RCC 7860 (cell line): ENCODE measurements around the gene ALK.

ENCODE experiments used
- DNase-seq: peaks from one replicate; pipeline ENCODE4 v3.0.0-alpha.2; 2015; ENCODE audit warnings: low spot score
- FAIRE-seq: peaks from 2 replicates; lab custom pipeline; 2012; peaks lifted over from hg19 to GRCh38; lab: Jason Lieb, UNC

The ALK gene

DNA sequence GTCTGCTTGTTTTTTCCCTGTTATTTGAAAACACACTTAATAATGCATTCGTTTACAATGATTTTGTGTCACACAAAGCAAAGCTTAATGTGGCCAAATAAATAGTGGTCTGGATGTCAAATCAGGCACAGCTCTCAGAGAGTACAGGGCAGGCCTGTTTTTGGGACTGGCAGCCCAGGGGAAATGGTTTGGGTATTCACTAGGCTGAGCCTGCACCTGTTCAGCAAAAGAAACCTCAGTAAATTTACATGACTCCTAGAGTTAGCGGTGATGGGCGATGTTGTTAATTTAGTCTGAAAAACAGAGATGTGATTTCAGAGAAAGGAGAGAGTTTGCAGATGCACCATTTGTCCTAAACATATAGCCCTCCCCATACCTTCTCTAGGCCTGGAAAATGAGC lies 197.1 kb downstream of the ALK start:
- DNase-seq: no peak
- no peak for FAIRE-seq

DNA sequence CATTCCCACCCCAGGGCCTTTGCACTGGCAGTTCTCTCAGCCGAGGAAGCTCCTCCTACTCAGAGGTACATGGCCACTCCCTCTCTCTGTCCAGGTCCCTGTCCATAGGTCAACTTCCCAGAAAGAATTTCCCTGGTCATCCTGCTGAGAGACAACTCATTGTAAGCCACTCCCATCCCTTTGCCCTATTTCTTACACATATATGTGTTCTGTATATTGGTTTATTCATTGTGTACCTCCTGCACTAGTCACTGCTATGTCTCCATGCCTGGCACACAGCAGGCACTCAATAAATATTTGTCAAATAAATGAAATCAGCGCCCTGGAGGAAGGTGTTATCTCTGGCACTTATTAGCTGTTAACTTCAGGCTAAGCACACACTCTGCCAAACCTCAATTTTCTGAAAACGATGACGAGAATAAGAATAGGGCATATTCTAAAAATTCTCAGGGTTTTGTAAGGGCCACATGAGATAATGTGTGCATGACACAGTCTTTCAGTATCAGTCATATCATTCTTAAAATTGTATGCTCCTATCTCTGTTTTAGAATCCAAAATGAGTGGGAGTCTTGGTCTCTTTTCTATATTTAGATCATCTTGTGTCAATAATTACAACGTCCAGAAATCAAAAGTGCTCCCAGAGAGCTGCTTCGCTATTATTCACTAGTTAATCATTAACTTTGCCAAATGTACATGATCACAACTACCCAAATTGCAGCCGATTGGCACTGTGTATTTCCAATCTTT lies 198.0 kb downstream of the ALK start:
- DNase-seq: peak; percentile 46
- peak; percentile 74 for FAIRE-seq

DNA sequence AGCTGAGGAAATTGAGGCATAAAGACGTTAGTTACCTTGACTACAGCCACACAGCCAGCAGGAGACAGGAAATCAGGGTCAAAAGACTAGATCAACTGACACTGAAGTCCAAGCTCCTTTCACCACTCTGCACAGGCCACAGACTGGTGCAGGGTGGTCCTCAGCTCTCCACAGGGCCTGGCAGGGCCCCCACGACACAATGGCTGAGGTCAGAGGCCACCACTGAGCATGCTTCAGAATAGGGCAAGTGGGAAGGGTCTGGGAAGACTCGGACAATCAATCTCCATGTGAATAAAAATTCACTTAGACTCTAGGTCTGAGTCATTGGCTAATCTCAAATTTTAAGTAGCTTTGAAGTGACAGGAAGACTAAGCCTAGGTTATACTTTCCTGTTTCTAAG lies 201.7 kb downstream of the ALK start:
- no peak for DNase-seq
- no peak for FAIRE-seq

DNA sequence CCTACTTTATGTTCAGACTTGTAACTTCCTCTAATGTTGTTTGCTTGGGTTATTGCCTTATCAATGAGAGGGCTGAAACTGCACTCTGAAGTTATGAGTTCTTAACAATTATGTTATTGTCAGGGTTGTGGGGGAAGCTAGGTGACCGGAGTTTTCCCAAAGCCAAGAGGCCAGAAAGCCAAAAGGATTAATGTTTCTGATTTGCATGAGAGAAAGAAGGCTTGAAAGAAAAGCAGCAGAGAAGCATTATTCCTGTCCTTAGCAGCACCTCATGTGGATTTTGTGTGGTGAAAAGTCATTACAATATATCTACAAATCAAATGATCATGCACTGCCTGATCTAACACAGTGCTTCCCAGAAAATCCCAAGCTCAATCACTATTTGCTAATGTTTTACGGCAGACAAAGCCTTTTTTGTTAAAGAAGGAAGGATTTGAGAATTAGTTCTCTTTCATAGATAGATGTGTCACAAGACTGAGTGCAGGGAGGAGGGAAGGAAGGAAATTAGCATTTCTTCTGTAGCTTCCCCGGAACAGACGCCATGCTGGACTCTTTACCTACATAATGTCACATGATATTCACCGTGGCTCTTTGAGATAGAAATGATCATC lies 203.2 kb downstream of the ALK start:
- no peak for DNase-seq

DNA sequence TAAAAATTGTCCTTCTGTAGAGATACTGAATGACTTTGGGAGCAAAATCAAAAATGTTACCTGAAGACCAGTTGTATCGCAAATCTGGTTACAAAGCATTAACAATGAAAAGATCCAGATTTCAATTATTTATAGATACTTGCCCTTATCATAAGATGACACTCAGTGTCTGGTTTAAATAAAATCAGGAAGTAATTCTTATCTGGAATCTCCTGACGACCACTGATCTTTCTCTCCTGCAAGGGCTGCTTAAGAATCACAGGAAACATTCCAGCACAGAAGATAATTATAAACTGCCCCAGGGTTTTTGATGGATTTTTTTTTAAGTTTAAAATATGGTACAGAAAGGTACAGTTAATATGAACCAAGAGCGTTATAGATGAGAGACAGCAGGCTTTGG lies 205.7 kb downstream of the ALK start:
- DNase-seq (no peak), FAIRE-seq (no peak)

More for the DNA sequence above, 203.2 kb downstream of the ALK start:
- no peak for FAIRE-seq

DNA sequence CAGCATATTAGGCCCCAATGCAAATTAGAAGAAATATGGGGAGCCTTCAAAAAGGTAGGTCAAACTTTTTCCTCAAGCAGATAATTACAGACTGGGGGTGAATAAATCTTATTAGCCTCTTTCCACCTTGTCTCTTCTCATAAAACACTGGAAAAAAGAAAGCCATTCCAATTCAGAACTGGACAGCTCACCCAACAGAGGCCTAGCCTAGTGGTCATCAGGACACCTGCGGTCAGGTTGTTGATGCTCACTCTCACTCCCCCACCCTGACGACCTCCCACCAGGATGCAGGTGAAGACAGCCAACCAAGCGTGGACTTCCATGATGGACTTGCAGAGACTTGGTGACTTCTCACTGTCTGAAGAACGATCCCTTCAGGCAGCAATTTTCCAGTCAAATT lies 207.1 kb downstream of the ALK start:
- FAIRE-seq (no peak), DNase-seq (no peak)

DNA sequence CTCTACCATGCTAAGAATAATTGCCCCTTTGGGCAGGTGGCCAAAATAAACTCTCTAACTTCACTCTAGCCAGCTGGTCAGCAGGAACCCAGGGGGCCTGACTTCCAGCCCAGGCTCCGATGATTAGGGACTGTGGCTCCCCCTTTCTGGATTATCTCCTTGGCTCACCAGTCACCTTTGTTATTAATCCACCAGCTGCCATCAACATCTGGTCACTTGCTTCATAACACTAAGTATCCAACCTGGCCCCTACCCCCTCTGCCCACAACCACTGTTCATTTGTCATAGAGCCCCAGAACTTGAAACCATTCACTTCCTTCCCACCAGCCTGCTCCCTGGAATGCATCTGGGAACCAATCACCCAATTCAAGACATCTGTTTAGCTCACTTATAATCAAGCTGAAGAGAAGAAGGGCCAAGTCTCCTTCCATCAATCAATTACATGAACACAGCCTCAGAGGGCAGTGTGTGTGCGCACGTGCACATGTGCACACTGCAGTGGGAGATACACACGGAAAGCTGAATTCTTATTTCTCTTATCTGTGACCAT lies 215.1 kb downstream of the ALK start:
- DNase-seq (no peak), FAIRE-seq (no peak)

DNA sequence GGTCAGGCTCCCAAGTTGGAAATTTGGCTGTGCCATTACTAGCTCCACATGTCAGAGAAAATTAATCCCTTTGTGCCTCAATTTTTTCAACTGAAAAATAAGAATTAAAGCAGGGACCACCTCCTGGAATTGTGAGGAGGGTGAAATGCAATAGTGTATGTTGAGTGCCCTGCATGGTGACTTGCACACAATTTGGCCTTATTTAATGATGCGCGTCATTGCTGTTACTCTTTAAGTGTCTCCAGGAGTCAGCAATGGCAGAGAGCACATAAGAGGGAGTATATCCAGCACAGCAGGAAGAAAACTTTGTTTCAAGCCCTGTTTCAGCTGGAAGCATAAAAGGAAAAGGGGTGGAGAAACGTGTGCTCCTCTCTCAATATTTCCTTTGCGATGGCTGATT lies 215.8 kb downstream of the ALK start:
- DNase-seq (no peak), FAIRE-seq (no peak)

DNA sequence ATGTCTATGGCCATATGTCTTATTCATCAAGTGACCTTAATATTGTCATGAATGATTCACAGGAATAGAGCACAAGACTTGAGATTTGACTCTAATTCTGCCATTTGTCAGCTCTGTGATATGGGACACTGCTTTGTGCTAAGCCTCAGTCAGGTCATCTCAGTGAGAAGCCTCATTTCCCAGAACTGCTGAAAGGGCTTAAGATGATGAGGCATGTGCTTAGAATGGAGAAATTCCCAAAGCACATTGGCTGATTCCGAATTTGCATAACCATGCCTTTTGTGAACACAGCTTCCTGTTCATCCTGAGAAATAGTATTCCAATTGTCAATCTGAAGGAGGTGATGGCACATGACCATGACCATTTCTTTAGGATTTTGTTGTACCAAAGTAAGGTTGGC lies 218.1 kb downstream of the ALK start:
- DNase-seq (no peak), FAIRE-seq (no peak)

DNA sequence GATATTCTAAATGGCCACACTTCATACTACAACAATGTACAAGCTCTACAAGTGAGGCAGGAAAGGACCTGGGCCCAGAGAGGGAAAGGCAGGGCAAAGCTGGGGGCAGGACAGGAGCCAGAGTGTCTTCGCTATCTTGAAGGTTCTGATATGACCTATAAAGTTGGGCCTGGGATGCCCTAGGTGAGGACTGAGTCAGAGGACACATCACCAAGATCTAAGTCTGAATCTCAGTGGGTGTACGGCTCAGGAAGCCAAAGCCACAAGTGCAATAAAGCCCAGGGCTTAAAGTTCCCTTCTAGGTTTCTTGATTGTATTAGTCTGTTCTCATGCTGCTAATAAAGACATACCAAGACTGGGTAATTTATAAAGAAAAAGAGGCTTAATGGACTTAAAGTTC lies 219.1 kb downstream of the ALK start:
- FAIRE-seq (no peak), DNase-seq (peak; percentile 13)

DNA sequence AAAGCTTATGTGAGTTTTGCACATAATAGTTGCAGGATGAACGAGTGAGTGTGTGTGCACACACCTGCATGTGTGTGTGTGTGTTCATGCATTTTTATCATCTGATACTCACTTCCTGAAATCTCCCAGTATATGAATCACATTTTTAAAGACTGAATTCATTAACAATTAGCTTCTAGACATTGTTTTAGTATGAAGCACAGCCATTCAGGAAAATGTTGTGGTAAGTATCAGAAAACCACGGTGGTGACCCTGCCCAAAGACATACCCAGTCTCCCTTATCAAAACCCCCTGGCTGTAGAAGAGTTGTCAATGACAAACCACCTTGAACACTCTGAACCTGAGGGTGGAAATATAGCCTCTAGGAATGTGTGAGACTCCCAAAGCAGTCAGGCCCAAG lies 220.8 kb downstream of the ALK start:
- peak; percentile 84 for DNase-seq
- peak; percentile 91 for FAIRE-seq

DNA sequence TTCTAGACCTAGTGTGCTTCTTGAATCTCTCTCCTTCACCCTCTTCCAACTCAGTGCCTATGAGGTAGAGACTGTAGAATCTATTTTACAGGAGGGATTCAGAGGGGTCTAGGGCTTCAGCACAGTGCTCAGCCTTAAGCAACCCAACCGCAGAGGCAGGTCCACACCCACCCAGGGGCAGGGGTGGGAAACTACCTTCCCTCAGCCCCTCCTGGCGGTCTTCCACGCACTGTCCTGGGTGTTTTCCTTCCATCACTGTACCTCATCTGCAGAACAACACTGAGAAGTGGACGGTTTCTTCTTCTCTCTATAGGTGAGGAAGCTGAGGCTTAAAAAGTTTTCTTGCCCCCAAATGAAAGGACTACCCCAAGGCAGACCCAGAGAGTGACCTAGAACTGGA lies 222.3 kb downstream of the ALK start:
- DNase-seq: no peak
- FAIRE-seq: no peak

DNA sequence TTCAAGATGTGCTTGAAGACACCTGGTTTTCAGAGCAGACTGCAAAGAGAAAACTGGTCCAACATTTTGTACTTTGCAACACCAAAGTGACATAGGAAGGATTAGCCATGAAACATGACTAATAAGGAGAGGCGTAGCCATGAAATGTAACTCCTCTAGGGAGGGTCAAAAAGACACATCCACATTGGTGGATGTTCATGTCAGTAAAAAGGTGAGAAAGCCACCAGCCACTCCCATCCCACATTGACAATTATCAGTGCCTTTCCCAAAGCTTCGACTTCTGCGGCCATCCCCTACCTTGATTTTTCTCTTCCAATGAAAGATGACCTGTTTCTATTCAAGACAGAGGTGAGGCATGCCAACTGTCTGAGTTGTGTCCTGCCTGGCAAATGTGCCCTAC lies 223.2 kb downstream of the ALK start:
- FAIRE-seq: no peak
- no peak for DNase-seq

DNA sequence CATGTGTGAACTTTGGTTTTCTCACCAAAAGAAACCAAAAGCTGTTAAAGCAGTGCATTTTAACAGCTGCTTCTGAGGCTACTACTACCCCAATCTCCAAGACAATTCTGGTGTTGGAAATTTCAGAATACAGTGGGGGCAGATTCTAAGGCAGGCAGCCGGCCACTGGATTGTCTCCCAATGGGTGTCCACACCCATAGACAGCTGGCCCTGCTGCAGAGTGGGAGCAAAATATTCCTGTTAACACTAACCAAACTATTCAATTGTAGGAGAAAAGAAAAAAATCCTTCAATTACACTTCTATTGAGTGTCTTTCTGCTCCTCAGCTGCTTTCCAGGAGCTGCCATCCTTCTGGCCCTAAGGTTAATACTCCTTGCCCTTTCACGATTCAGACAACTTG lies 223.7 kb downstream of the ALK start:
- DNase-seq (no peak), FAIRE-seq (no peak)

DNA sequence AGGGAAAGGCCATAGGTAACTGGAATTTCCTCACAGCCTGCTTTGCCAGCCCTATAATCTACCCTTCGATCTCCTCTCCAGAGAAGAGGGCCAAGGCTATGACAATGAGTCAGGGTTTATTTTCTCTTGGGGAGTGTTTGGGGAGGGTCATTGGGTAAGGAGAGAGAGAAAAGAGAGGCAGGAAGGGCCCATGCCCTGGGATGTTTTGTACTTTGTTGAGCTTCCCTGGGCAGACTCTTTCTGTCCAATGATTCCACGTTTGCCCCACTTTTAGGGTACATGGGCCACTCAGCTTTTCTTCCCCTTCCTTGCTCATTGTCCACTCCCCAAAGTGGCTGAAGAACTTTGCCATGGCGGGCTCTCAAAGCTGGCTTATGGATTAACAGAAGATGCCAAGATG lies 224.2 kb downstream of the ALK start:
- DNase-seq (no peak), FAIRE-seq (no peak)

DNA sequence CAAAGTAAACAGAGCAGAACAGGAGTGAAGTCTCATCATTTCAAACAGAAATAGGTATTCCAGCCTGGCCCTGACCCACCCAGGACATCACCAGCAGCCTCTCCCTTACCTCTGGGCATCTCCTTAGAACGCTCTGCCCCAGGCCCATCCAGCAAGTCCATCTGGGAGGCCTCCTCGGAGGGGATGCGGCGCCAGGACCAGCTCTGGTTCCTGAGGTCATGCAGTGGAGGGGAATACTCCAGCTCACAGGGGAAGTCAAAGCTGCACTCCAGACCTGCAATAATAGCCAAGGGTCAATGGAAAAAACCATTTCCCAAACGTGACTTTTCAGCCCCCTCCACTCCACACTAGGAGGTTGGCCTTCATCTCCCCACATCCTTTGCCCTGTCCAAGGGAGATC lies 226.6 kb downstream of the ALK start:
- DNase-seq: no peak
- FAIRE-seq: no peak

DNA sequence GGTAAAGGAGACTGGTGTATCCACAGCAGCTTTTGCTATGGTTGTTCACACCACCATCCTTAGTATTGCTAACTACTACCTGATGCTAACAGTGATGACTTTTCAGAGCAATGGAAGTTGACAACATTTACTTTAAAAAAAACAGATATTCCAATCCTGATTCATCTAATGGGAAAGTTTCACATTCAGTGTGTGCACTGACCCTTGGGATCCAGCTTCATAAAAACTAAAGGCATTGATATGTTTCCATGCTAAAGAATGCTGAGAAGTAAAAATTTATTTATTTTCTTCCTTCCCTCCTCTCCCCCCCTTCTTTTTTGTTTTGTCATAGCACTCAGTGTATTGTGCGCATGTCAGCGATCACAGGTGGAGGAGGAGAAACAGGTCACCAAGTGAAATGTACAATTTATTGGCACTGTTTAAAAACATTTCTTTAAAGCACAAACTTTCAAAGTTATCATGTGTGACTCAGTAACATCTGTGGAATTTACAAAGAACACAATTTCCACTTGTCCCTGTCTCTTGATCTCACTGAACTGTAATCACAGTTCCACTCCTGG lies 229.9 kb downstream of the ALK start:
- FAIRE-seq: no peak
- no peak for DNase-seq

DNA sequence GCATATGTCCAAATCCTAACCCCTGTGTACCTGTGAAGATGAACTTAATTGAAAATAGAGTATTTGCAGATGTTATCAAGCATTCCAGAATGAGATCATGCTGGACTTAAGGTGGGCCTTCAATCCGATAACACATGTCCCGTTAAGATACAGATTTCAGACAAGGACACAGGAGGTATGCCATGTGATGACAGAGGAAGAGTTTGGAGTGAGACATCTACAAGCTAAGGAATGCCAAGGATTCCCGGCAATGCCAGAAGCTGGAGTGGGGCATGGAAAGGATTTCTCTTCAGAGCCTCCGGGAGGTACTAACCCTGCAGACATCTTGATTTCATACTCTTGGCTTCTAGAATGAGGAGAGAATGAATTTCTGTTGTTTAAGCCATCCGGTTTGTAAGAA lies 231.7 kb downstream of the ALK start:
- no peak for FAIRE-seq
- no peak for DNase-seq

DNA sequence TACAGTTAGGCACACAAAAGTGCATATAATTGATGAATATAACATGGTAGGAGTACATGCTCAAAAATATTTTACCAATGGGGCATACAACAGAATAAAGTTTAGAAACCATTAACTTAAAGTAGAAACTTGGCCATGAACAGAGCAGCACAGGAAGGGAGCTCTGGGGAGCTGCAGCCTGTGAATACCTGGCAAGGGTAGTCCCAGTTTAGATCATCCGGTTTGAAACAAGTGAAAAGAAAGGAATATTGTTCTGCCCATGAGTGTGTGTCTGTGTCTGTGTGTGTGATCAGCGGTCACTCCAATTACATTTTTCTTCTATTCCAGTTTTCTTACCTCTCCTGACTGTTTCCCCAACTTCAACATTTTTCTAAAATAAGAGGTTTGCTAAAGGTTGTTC lies 233.0 kb downstream of the ALK start:
- FAIRE-seq (no peak), DNase-seq (no peak)

DNA sequence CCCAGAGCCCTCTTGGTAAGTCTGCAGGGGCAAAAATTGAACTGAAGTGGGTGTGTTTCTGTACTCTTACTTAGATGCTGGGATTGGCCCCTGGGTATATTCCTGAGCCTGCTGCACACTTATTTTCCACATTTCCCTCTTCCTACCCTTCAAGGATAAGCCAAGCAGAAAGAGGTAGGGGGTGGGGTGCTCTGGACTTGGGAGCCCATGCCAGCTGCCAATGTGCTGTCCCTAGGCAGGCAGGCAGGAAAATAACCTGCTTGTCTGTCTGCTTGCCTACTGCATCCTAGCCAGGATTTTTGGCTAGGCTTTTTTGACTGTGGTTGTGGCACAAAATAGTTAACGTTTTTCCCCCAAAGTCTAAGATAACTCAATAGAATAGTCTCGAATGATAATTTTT lies 234.3 kb downstream of the ALK start:
- DNase-seq (no peak), FAIRE-seq (no peak)

DNA sequence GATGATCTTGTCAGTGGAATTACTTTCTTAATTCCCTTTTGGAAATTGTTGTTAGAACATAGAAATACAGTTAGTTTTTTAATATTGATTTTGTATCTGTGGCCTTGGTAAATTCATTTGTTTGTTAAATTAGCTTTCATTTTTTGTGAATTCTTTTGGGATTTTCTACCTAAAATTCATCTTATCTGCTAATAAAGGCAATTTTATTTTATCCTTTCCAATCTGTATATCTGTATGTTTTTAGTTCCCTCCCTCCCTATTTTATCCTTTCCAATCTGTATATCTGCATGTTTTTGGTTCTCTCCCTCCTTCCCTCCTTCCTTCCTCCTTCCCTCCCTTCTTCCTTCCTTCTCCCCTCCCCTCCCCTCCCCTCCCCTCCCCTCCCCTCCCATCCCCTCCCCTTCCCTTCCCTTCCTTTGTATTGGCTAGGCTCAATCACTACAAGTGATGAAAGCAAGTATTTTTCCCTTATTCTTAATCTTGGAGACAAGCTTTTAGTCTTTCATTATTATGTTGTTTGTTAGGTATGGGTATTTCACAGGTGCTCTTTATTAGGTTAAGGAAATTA lies 244.4 kb downstream of the ALK start:
- FAIRE-seq (no peak), DNase-seq (no peak)

DNA sequence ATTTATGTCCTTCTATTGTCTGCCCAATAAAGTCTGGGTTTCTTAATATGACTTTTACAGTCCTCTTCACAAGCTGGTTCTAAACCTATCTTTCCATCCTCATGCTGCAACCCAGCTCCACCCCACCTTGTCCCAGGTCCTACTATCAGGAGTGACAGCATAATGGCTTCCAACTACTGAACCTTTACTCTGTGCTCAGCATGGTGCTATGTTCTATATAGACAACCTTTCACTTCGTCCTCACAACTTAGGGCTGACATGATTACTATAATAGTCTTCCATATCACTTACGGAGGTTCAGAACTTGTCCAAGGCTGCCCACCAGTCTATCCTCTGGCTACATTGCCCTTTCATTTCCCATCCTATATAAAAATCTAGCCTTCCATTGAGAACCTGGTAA lies 256.8 kb downstream of the ALK start:
- DNase-seq (no peak), FAIRE-seq (no peak)
